HG03045 (cell line): ENCODE results near the gene COL5A2.

Source experiments
- ATAC-seq: cut with Tn5 transposase; IDR thresholded peaks from one replicate; pipeline ENCODE4 v1.9.1; 2021; ENCODE audit warnings: mild to moderate bottlenecking, moderate library complexity; ENCODE audit not compliant: unreplicated experiment

Gene COL5A2

GRCh38 chr2:189181706-189182105 lies 2.1 kb upstream of the COL5A2 start:
- ATAC-seq, result no peak

GRCh38 chr2:189178726-189179569 lies 613 bp downstream of the COL5A2 start:
- ATAC-seq, result no peak

DNA sequence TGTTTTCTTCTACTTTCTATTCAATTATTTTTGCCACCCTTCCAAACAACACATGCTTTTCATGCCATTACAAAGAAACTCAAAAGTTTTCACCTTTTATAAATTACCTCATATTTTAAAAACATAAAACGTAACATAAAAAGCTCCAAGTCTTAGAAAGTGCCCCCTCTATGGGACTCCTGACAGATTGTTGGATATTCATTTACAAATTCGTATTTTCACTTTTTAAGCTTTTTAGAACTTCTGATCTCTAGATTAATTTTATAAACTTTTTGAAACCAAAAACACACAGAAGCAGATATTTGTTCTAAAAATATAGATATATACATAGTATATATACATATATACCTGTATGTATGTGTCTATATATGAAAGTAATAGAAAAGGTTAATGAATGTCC lies 1.5 kb downstream of the COL5A2 start:
- no peak for ATAC-seq

- ATAC-seq, result no peak
Observed at GRCh38 chr2:189177251-189177840, 2.2 kb downstream of the COL5A2 start.

- no peak for ATAC-seq
Observed at GRCh38 chr2:189176516-189176915, 3.0 kb downstream of the COL5A2 start.

DNA sequence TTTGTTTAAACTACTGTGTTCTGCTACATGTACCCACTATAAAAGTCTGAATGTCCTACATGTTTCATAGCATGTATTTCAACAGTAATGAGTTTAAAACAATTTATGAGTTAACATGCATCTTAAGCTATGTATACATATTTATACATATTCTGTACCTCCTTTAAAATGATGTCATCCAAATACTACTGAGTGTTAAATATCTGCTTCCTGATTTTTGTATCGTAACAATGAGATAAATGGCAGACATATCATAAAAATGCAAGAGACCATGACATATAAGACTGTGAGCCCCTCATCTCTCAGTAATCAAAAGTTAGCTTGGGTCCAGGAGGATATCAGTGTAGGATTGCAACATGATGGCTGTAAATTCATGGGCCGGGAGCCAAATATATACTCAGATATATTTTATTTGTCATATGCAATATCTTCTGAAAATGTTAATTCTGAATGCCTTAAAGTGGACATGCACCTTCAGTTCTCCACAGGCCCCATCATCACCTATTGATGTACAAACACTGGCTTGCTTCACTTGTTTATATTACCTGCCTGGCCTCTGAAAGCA lies 3.6 kb downstream of the COL5A2 start:
- no peak for ATAC-seq

DNA sequence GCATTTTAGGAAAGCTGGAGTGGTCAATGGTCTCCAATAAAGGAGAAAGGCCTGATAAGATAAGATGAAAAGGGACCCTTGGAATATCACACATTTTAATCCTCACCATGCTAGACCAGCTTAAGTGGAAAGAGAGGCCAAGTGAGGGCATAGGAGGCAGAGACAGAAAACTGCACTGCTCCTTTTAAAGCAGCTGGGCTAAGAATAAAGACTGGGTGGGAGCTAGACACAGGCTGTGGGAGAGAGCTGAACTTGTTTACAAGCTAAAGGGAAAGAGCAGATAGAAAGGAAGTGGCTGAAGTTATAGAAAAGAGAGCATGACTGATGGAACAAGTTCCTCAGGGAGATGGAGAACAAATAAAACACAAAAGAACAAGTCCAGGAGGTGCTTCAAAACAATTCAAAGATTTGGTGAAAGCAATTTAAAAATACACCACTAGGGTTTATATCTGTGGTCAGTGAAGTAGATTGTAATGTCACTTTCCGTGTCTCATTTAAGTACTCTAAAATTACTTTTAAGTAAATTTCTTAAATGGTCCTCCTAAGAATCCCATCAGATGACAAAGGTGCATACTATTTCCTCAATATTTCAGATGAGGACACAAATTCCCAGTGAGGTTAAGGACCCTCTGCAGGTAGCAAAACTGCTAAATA lies 7.5 kb downstream of the COL5A2 start:
- ATAC-seq, result no peak

DNA sequence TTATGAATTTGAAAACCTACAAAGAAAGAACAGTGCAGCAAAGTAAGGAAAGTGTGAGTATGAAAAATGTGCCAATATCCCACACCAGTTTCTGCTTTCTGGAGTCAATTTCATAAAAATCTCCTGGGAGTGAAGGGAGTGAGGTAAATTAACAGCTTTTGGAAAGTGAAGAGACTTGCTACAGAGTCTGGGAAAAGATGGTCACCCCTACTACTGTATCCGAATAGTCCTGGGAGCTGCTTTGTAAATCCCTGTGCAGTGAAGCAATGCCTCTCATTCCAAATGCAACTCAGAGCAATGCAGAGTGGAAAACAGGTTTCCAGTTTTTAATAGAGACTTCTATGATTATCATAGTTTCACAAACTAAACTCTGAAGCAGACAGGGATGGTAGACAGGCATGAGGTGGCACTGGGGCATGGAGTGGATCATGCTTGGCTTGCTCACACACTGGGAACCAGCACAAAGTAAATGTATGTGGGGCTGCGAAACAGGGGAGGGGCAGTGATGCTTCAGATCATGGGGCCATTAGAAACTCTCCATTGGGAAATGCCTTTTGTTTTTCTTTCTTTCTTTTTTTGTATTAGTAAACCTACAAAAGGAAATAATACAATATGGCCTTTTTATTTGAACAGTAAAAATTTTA lies 10.6 kb downstream of the COL5A2 start:
- ATAC-seq, result no peak

DNA sequence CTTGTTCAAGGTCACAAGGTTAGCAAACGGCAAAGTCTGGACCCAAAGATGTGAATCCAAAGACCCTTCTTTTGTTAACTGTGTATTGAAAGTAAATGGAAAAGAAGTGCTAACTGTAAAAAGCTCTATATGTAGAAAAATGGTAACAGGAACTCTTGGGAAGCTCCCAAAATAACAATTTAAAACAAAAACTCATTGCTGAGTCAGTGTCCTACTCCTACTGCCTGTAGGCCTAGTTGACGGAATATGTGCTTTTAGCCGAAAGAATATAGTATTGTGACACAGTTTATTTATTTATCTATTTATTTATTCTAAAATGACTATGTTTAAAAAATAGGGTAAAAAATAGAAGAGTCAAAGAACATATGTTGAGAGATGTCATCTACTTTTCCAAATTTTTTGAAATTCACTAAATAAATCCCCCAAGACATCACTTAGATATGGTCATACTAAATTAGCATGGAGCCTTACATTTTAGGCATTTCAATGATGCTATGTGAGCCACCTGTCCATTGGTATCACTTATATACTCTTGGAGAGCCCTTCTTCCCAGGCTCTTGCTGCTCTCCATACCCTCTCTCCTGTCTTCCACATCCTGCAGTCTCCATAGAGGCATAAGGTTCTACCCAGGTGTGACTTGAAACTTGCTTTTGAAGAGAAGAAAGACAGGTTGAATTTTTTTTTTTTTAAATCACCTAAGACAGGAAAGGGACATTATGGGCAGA lies 13.7 kb downstream of the COL5A2 start:
- no peak for ATAC-seq

DNA sequence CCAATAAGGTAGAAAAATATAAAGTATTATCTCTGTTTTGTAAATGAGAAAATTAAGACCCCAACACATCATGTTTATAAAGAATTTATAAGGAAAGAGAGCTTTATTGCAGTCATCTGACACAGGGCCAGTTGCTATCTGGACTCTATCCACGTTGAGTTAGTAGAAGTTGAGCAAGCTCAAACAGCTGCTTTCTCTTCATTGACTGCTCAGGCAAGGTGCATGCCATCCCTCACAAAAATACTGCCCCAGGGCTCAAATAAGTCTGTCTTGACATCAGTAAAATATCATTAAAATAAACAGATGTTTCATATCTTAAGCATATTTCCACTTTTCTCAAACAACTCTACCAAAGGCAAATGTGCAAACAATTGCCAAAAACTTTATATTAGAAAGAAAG lies 14.8 kb downstream of the COL5A2 start:
- ATAC-seq, result no peak

GRCh38 chr2:189163889-189164288 lies 15.7 kb downstream of the COL5A2 start:
- no peak for ATAC-seq

- no peak for ATAC-seq
Observed at GRCh38 chr2:189162566-189162965, 17.0 kb downstream of the COL5A2 start.

DNA sequence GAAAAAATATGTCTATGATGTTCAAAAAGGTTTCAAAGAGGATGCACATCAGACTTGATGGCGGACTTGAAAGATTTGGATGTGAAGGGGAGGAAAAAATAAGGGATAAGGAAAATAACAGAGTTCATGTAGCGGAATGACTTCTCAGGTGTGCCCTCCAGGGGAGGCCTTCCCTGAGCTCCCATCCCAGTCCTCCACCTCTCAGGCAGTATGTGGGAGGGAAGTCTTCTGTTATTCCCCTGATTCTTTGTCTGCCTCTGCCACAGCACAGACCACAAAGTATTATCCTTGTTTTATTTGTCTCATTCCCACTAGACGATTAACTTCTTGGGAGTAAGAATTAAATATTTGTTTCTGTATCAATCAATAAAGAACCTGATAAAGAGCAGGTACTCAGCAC lies 17.7 kb downstream of the COL5A2 start:
- ATAC-seq, result no peak

DNA sequence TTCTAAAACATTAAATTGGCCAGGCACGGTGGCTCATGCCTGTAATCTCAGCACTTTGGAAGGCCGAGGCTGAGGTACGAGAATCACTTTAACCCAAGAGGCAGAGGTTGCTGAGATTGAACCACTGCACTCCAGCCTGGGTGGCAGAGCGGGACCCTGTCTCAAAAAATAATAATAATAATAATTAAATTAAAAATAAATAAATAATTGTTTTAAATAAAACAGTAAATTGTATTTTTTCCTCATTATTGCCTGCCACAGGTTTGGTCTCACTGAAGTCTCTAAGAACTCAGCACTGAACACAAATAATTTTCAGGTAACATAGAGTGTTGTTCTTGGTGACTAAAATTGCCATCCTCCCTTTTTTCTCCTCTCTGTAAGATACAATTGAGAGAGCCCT lies 19.8 kb downstream of the COL5A2 start:
- ATAC-seq, result no peak

- no peak for ATAC-seq
Observed at GRCh38 chr2:189159273-189159672, 20.3 kb downstream of the COL5A2 start.

GRCh38 chr2:189157939-189158338 lies 21.6 kb downstream of the COL5A2 start:
- ATAC-seq, result no peak

- ATAC-seq, result no peak
Observed at GRCh38 chr2:189157456-189157855, 22.1 kb downstream of the COL5A2 start.

GRCh38 chr2:189155795-189156194 lies 23.8 kb downstream of the COL5A2 start:
- ATAC-seq, result no peak

GRCh38 chr2:189153619-189154018 lies 25.9 kb downstream of the COL5A2 start:
- no peak for ATAC-seq

GRCh38 chr2:189152483-189152882 lies 27.1 kb downstream of the COL5A2 start:
- ATAC-seq, result no peak

GRCh38 chr2:189151906-189152305 lies 27.7 kb downstream of the COL5A2 start:
- no peak for ATAC-seq
